Lower lobe of right lung (tissue), 2 donors: Measurements from ENCODE around the gene ZNF473. TPM values are rescaled to one million over a fixed set of nuclear protein-coding genes. Genes with fewer than 3 reads are reported as not detected.
A peak's percentile ranks its signal among the peaks of the same experiment; 100 is the strongest.

Experiments used
- ATAC-seq, 2 donors: fragments of 200-7000 bp; cut with Tn5 transposase; one replicate each; pipeline ENCODE4 v1.9.1; 2020 to 2022; ENCODE audit warnings: mild to moderate bottlenecking in 2 of 2, moderate library complexity in 2 of 2
- DNase-seq: peaks from one replicate; pipeline ENCODE4 v3.0.0-alpha.2; 2020
- H3K27ac ChIP-seq: fragments of 200-600 bp; one replicate; pipeline ENCODE4 v1.8.0; 2022
- H3K27me3 ChIP-seq: fragments of 200-600 bp; one replicate; pipeline ENCODE4 v1.8.0; 2022; ENCODE audit warnings: low read depth
- H3K36me3 ChIP-seq: fragments of 200-600 bp; one replicate; pipeline ENCODE4 v1.8.0; 2022; ENCODE audit warnings: mild to moderate bottlenecking
- H3K4me1 ChIP-seq: fragments of 200-600 bp; one replicate; pipeline ENCODE4 v1.8.0; 2022
- H3K4me3 ChIP-seq: fragments of 200-600 bp; one replicate; pipeline ENCODE4 v1.8.0; 2022; ENCODE audit warnings: mild to moderate bottlenecking
- H3K9me3 ChIP-seq: fragments of 200-600 bp; one replicate; pipeline ENCODE4 v1.8.0; 2022
- CTCF ChIP-seq: fragments of 200-600 bp; IDR thresholded peaks from one replicate; pipeline ENCODE4 v1.8.0; 2022; ENCODE audit warnings: antibody characterized with exemption, mild to moderate bottlenecking
- intact Hi-C: fragments of 100-400 bp; cut with DNase I; formaldehyde crosslinking; loops from one replicate; pipeline ENCODE4 v1.11.0; 2022
- total RNA-seq: library from RNA; stranded (reverse); fragmentation: NEBNext Ultra II Directional; extraction: Animal tissue kit (Norgen Biotek cat#: 25700); gene quantifications from one replicate; pipeline ENCODE4 v1.2.1, GENCODE V29; 2021
- donor health status: DM: no; HTN: yes; CAD: no; lungs with severe emphysema.

Gene ZNF473
- total RNA-seq, 1 donor from 2014 or later, result 6.8 TPM

GRCh38 chr19:49981603-49982593 is 43.9 kb upstream of the ZNF473 start:
- intact Hi-C loops, result no loop called here
- no peak overlapping the region for H3K27ac ChIP-seq
- no peak for DNase-seq
- H3K4me3 ChIP-seq, result no peak overlapping the region
- no peak for TF ChIP-seq CTCF
- no peaks in the 10 kb centered on the region for H3K4me1 ChIP-seq
- H3K27me3 ChIP-seq, result no peaks in the 10 kb centered on the region
- H3K36me3 ChIP-seq, result peaks cover 85% of the 10 kb centered on the region
- ATAC-seq, result no peak
- no peaks in the 10 kb centered on the region for H3K9me3 ChIP-seq

GRCh38 chr19:49983645-49984229 is 42.1 kb upstream of the ZNF473 start:
- Histone ChIP-seq H3K27ac (no peak overlapping the region), H3K4me1 (no peaks in the 10 kb centered on the region), H3K27me3 (no peaks in the 10 kb centered on the region), H3K4me3 (no peak overlapping the region), H3K36me3 (peaks cover 83% of the 10 kb centered on the region), H3K9me3 (no peaks in the 10 kb centered on the region)
- ATAC-seq, result peak; percentile 68 to 74
- peak; percentile 69 for DNase-seq
- intact Hi-C loops, result no loop called here
- TF ChIP-seq CTCF, result peak; percentile 84

- TF ChIP-seq CTCF, result no peak
- Histone ChIP-seq H3K36me3 (peaks cover 84% of the 10 kb centered on the region), H3K9me3 (no peaks in the 10 kb centered on the region), H3K4me1 (no peaks in the 10 kb centered on the region), H3K27me3 (no peaks in the 10 kb centered on the region), H3K4me3 (no peak overlapping the region), H3K27ac (no peak overlapping the region)
- no peak for DNase-seq
- ATAC-seq, result no peak
- intact Hi-C loops, result no loop called here
These were observed 41.3 kb upstream of the ZNF473 start for GRCh38 chr19:49984491-49984890.

DNA sequence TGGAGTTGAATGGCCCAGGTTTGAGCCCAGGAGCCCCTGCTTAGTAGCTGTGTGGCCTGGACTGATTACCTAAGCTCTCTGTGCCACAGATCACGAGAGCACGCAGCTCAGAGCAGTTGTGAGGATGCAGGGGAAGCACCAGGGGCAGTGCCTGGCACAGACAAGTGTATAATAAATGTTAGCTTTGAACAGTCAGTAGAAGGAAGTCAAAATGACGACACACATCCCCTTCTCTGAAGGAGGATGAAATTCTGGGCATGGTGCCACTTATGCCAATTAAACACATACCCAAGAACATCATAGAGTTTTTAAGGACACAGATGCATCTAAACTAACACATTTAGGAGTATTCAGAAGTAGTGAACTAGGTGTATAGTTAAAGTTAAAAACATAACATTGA is 39.9 kb upstream of the ZNF473 start:
- intact Hi-C loops, result no loop called here
- no peak for ATAC-seq
- no peaks in the 10 kb centered on the region for H3K4me1 ChIP-seq
- no peak overlapping the region for H3K27ac ChIP-seq
- DNase-seq, result no peak
- H3K27me3 ChIP-seq, result no peaks in the 10 kb centered on the region
- H3K36me3 ChIP-seq, result peaks cover 84% of the 10 kb centered on the region
- no peaks in the 10 kb centered on the region for H3K9me3 ChIP-seq
- TF ChIP-seq CTCF, result no peak
- no peak overlapping the region for H3K4me3 ChIP-seq

- no peak for DNase-seq
- ATAC-seq, result no peak
- intact Hi-C loops, result no loop called here
These were observed 39.5 kb upstream of the ZNF473 start for GRCh38 chr19:49986354-49986753.

More at GRCh38 chr19:49986354-49986753, 39.5 kb upstream of the ZNF473 start:
- Histone ChIP-seq H3K27ac (no peak overlapping the region), H3K36me3 (peaks cover 84% of the 10 kb centered on the region), H3K4me1 (no peaks in the 10 kb centered on the region), H3K9me3 (no peaks in the 10 kb centered on the region), H3K4me3 (no peak overlapping the region), H3K27me3 (no peaks in the 10 kb centered on the region)
- no peak for TF ChIP-seq CTCF
